SK-N-SH (cell line): ENCODE results near the gene MEF2C.

ENCODE experiments used
- CTCF ChIP-seq: fragments of 200-600 bp; sonication (generic); IDR thresholded peaks from 2 replicates; pipeline ENCODE4 v1.6.1; 2017; ENCODE audit warnings: antibody characterized with exemption, mild to moderate bottlenecking, moderate library complexity
- ELF1 ChIP-seq: IDR thresholded peaks from 2 replicates; pipeline ENCODE4 v1.4.0; 2012
- EP300 ChIP-seq, 2 experiments: IDR thresholded peaks; 2 replicates each; pipeline versions ENCODE4 v1.4.0 to v1.6.1; 2012; ENCODE audit warnings: borderline replicate concordance in 1 of 2, low read depth in 1 of 2, low read length in 1 of 2
- EZH2phosphoT487 ChIP-seq: fragments of 200-600 bp; sonication (generic); IDR thresholded peaks from 2 replicates; pipeline ENCODE4 v1.6.1; 2017; ENCODE audit warnings: low read depth, mixed run types, mild to moderate bottlenecking, antibody characterized with exemption, moderate library complexity, borderline replicate concordance
- FOSL2 ChIP-seq: IDR thresholded peaks from 2 replicates; pipeline ENCODE4 v1.4.0; 2012; ENCODE audit warnings: low read depth, mild to moderate bottlenecking, moderate library complexity, borderline replicate concordance
- GABPA ChIP-seq: IDR thresholded peaks from 2 replicates; pipeline ENCODE4 v1.4.0; 2012; ENCODE audit warnings: low read depth, mild to moderate bottlenecking
- JUND ChIP-seq: IDR thresholded peaks from 2 replicates; pipeline ENCODE4 v1.4.0; 2012
- MAX ChIP-seq: IDR thresholded peaks from 2 replicates; pipeline ENCODE4 v1.4.0; 2012; ENCODE audit warnings: low read depth
- POLR2AphosphoS5 ChIP-seq: IDR thresholded peaks from 2 replicates; pipeline ENCODE4 v1.6.1; 2012; ENCODE audit warnings: low read depth, low read length
- RFX5 ChIP-seq: IDR thresholded peaks from 2 replicates; pipeline ENCODE4 v1.6.1; 2012; ENCODE audit warnings: mild to moderate bottlenecking, improper control_type of control experiment, low read length
- SMC3 ChIP-seq: IDR thresholded peaks from 2 replicates; pipeline ENCODE4 v1.6.1; 2012; ENCODE audit warnings: low read depth, low read length, improper control_type of control experiment
- TAF1 ChIP-seq: IDR thresholded peaks from 2 replicates; pipeline ENCODE4 v1.6.1; 2012; ENCODE audit warnings: low read depth, mild to moderate bottlenecking, low read length, moderate library complexity, borderline replicate concordance
- ZBTB33 ChIP-seq: IDR thresholded peaks from 2 replicates; pipeline ENCODE4 v1.4.0; 2012; ENCODE audit warnings: low read depth, borderline replicate concordance

- TF ChIP-seq CTCF (no peak), TAF1 (no peak), ZBTB33 (no peak), EP300 (IDR thresholded peaks at IDR 0.05; ENCODE audit: borderline replicate concordance in 1 of 2, low read depth in 1 of 2, low read length in 1 of 2) (no peak), SMC3 (no peak), POLR2AphosphoS5 (no peak), JUND (no peak), GABPA (no peak), EZH2phosphoT487 (no peak), RFX5 (no peak), ELF1 (no peak), MAX (no peak), FOSL2 (no peak)
These were observed 146.5 kb downstream of the MEF2C start for GRCh38 chr5:88736494-88736893.
